WTC11 (cell line): ENCODE measurements around the gene CST9. TPM values are rescaled to one million over a fixed set of nuclear protein-coding genes. Genes with fewer than 3 reads are reported as not detected.
A peak's percentile ranks its signal among the peaks of the same experiment; 100 is the strongest.

ENCODE experiments used
- ATAC-seq: fragments of 200-7000 bp; cut with Tn5 transposase; 2 replicates; pipeline ENCODE4 v1.10.0; 2021; ENCODE audit warnings: mild to moderate bottlenecking, moderate library complexity
- CTCF ChIA-PET: fragments of 300-600 bp; sonication (Branson Sonifier 250); formaldehyde crosslinking; loops from one replicate; lab custom pipeline; 2021; ENCODE audit warnings: antibody characterized with exemption; lab: Charles Lee
- POLR2A ChIA-PET: fragments of 350-600 bp; sonication (Branson Sonifier 250); formaldehyde crosslinking; loops from one replicate; lab custom pipeline; 2021; ENCODE audit warnings: antibody characterized with exemption; lab: Charles Lee
- DNase-seq: peaks from one replicate; pipeline ENCODE4 v3.0.0; 2021; ENCODE audit warnings: low spot score
- H3K27ac Mint-ChIP-seq: 2 replicates; pipeline ENCODE4 v1.8.0; 2021; ENCODE audit warnings: mixed read lengths
- H3K27me3 Mint-ChIP-seq: 2 replicates; pipeline ENCODE4 v1.8.0; 2021; ENCODE audit warnings: low read depth, mild to moderate bottlenecking, moderate library complexity, mixed read lengths
- H3K36me3 Mint-ChIP-seq: 2 replicates; pipeline ENCODE4 v1.8.0; 2021; ENCODE audit warnings: mixed read lengths
- H3K4me1 Mint-ChIP-seq: 2 replicates; pipeline ENCODE4 v1.8.0; 2022; ENCODE audit warnings: mixed read lengths
- H3K4me3 Mint-ChIP-seq: 2 replicates; pipeline ENCODE4 v1.8.0; 2021; ENCODE audit warnings: mild to moderate bottlenecking, moderate library complexity, mixed read lengths
- H3K9me3 Mint-ChIP-seq: 2 replicates; pipeline ENCODE4 v1.8.0; 2021; ENCODE audit warnings: mixed read lengths
- EMX1 ChIP-seq: fragments of 250-450 bp; sonication (Bioruptor Pico); IDR thresholded peaks from 2 replicates; pipeline ENCODE4 v1.8.0; 2021; ENCODE audit warnings: mild to moderate bottlenecking
- GRHL2 ChIP-seq: fragments of 250-450 bp; sonication (Bioruptor Pico); IDR thresholded peaks from 2 replicates; pipeline ENCODE4 v1.8.0; 2022; ENCODE audit warnings: mild to moderate bottlenecking, moderate library complexity; ENCODE audit not compliant: insufficient replicate concordance, severe bottlenecking
- JAZF1 ChIP-seq: fragments of 250-450 bp; sonication (Bioruptor Pico); IDR thresholded peaks from 2 replicates; pipeline ENCODE4 v1.9.0; 2021; ENCODE audit warnings: moderate library complexity, mild to moderate bottlenecking, inconsistent platforms
- JUN ChIP-seq: sonication (generic); formaldehyde crosslinking; IDR thresholded peaks from 2 replicates; pipeline ENCODE4 v1.8.0; 2023; ENCODE audit warnings: mild to moderate bottlenecking, missing genetic modification reagents
- NR3C1 ChIP-seq: sonication (generic); formaldehyde crosslinking; conservative IDR thresholded peaks from 2 replicates; pipeline ENCODE4 v1.8.1; 2023; ENCODE audit warnings: low read depth, mild to moderate bottlenecking, missing genetic modification reagents
- SOX15 ChIP-seq: fragments of 250-450 bp; sonication (Bioruptor Pico); IDR thresholded peaks from 2 replicates; pipeline ENCODE4 v1.9.0; 2021; ENCODE audit warnings: mild to moderate bottlenecking
- TEAD1 ChIP-seq: sonication (generic); formaldehyde crosslinking; IDR thresholded peaks from 2 replicates; pipeline ENCODE4 v1.8.0; 2022; ENCODE audit warnings: mild to moderate bottlenecking, missing genetic modification reagents
- total RNA-seq: library from RNA; stranded (reverse); gene quantifications from 3 replicates; pipeline ENCODE4 v1.2.3, GENCODE V29; 2021
- TF ChIP-seq, protein P1 (sequence below): fragments of 200-600 bp; IDR thresholded peaks from 2 replicates; pipeline ENCODE4 v1.8.0; 2022; ENCODE audit warnings: antibody characterized with exemption
- TF ChIP-seq, protein P2 (sequence below): sonication (generic); formaldehyde crosslinking; IDR thresholded peaks from 2 replicates; pipeline ENCODE4 v1.8.0; 2022; ENCODE audit warnings: missing genetic modification reagents
- TF ChIP-seq, protein P3 (sequence below): fragments of 250-450 bp; sonication (Bioruptor Pico); IDR thresholded peaks from 2 replicates; pipeline ENCODE4 v2.1.2; 2022; ENCODE audit warnings: mild to moderate bottlenecking, moderate library complexity
- TF ChIP-seq, protein P4 (sequence below): sonication (generic); formaldehyde crosslinking; IDR thresholded peaks from 2 replicates; pipeline ENCODE4 v1.8.0; 2022; ENCODE audit warnings: mild to moderate bottlenecking, missing genetic modification reagents

CST9 gene
- total RNA-seq, 1 experiment from 2014 or later = not detected

DNA sequence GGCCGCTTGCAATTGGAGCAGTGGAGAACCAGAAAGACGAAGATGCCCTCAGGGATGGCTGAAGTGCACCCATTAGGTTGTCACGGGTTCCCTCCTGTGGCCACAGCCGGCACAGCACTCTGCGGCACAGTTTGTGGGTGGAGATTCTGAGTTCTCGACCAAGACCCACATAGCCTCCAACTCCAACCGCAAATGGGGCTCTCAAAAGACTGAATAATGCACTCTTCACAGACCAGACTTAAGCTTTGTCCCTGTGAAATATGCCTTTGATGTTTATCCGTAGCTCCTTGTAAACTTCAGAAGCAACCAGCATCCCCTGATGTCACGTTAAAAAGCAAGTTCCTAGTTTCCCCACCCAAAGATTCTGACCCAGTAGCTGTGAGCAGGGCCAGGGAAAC is 934 bp upstream of the CST9 start:
- peaks cover 29% of the 10 kb centered on the region for H3K4me1 Mint-ChIP-seq
- DNase-seq (peak; percentile 91), ATAC-seq (peak; percentile 89)
- 0 out of 2 replicates have a peak, but pooled peaks have one; percentile 38 for TF ChIP-seq TEAD1 (CRISPR knock-in tag)
- TF ChIP-seq, protein P1, sequence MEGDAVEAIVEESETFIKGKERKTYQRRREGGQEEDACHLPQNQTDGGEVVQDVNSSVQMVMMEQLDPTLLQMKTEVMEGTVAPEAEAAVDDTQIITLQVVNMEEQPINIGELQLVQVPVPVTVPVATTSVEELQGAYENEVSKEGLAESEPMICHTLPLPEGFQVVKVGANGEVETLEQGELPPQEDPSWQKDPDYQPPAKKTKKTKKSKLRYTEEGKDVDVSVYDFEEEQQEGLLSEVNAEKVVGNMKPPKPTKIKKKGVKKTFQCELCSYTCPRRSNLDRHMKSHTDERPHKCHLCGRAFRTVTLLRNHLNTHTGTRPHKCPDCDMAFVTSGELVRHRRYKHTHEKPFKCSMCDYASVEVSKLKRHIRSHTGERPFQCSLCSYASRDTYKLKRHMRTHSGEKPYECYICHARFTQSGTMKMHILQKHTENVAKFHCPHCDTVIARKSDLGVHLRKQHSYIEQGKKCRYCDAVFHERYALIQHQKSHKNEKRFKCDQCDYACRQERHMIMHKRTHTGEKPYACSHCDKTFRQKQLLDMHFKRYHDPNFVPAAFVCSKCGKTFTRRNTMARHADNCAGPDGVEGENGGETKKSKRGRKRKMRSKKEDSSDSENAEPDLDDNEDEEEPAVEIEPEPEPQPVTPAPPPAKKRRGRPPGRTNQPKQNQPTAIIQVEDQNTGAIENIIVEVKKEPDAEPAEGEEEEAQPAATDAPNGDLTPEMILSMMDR = peak; percentile 83
- TF ChIP-seq NR3C1 (CRISPR knock-in tag) = no peak
- ChIA-PET CTCF (interaction anchor here (0.7 to 4.1 kb wide), 6 partner anchors 21 to 164 kb away, joined by 3 to 56 read pairs (median 6); no protein-coding TSS in a partner anchor), POLR2A (no interaction called here)
- no peak overlapping the region for H3K27ac Mint-ChIP-seq
- H3K36me3 Mint-ChIP-seq = no peaks in the 10 kb centered on the region
- no peak overlapping the region for H3K4me3 Mint-ChIP-seq
- H3K27me3 Mint-ChIP-seq = peaks cover 26% of the 10 kb centered on the region; the same call in 1 of the 2 replicates
- H3K9me3 Mint-ChIP-seq = no peaks in the 10 kb centered on the region

DNA sequence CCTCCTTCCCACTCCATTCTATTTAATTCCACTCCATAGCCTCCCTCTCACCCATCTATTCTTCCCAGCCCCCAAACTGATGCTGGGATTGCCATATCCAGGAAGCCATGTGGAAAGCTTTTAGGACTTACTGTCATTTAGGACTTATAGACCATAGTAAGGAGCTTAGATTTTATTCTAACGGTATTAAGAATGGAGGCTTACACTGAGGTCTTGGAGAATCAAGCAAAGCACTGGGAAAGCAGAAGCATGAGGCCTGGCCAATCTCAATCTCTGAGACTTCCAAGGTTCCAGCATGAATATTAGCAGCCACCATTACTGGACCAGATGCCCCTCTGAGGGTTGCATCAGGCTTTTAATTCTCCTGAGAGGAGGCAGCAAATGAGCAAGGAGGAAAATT is 1.4 kb downstream of the CST9 start:
- H3K27me3 Mint-ChIP-seq = peaks cover 26% of the 10 kb centered on the region; the same call in 1 of the 2 replicates
- ChIA-PET POLR2A (no interaction called here), CTCF (interaction anchor here (1.7 to 2.0 kb wide), 2 partner anchors 157 to 163 kb away, joined by 6 to 7 read pairs; no protein-coding TSS in a partner anchor)
- no peaks in the 10 kb centered on the region for H3K36me3 Mint-ChIP-seq
- ATAC-seq (no peak), DNase-seq (no peak)
- peaks cover 30% of the 10 kb centered on the region for H3K4me1 Mint-ChIP-seq
- H3K4me3 Mint-ChIP-seq = no peak overlapping the region
- TF ChIP-seq, protein P2, sequence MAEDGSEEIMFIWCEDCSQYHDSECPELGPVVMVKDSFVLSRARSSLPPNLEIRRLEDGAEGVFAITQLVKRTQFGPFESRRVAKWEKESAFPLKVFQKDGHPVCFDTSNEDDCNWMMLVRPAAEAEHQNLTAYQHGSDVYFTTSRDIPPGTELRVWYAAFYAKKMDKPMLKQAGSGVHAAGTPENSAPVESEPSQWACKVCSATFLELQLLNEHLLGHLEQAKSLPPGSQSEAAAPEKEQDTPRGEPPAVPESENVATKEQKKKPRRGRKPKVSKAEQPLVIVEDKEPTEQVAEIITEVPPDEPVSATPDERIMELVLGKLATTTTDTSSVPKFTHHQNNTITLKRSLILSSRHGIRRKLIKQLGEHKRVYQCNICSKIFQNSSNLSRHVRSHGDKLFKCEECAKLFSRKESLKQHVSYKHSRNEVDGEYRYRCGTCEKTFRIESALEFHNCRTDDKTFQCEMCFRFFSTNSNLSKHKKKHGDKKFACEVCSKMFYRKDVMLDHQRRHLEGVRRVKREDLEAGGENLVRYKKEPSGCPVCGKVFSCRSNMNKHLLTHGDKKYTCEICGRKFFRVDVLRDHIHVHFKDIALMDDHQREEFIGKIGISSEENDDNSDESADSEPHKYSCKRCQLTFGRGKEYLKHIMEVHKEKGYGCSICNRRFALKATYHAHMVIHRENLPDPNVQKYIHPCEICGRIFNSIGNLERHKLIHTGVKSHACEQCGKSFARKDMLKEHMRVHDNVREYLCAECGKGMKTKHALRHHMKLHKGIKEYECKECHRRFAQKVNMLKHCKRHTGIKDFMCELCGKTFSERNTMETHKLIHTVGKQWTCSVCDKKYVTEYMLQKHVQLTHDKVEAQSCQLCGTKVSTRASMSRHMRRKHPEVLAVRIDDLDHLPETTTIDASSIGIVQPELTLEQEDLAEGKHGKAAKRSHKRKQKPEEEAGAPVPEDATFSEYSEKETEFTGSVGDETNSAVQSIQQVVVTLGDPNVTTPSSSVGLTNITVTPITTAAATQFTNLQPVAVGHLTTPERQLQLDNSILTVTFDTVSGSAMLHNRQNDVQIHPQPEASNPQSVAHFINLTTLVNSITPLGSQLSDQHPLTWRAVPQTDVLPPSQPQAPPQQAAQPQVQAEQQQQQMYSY (CRISPR knock-in tag) = no peak
- TF ChIP-seq JUN (CRISPR knock-in tag) = no peak
- TF ChIP-seq GRHL2 (CRISPR knock-in tag) = no peak
- no peak for TF ChIP-seq SOX15 (CRISPR knock-in tag)
- TF ChIP-seq, protein P1 = no peak
- TF ChIP-seq, protein P3, sequence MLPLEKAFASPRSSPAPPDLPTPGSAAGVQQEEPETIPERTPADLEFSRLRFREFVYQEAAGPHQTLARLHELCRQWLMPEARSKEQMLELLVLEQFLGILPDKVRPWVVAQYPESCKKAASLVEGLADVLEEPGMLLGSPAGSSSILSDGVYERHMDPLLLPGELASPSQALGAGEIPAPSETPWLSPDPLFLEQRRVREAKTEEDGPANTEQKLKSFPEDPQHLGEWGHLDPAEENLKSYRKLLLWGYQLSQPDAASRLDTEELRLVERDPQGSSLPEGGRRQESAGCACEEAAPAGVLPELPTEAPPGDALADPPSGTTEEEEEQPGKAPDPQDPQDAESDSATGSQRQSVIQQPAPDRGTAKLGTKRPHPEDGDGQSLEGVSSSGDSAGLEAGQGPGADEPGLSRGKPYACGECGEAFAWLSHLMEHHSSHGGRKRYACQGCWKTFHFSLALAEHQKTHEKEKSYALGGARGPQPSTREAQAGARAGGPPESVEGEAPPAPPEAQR (CRISPR knock-in tag) = no peak
- TF ChIP-seq, protein P4, sequence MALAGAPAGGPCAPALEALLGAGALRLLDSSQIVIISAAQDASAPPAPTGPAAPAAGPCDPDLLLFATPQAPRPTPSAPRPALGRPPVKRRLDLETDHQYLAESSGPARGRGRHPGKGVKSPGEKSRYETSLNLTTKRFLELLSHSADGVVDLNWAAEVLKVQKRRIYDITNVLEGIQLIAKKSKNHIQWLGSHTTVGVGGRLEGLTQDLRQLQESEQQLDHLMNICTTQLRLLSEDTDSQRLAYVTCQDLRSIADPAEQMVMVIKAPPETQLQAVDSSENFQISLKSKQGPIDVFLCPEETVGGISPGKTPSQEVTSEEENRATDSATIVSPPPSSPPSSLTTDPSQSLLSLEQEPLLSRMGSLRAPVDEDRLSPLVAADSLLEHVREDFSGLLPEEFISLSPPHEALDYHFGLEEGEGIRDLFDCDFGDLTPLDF (CRISPR knock-in tag) = no peak
- TF ChIP-seq JAZF1 (CRISPR knock-in tag) = no peak
- no peak for TF ChIP-seq EMX1 (CRISPR knock-in tag)
- H3K27ac Mint-ChIP-seq = no peak overlapping the region
- no peaks in the 10 kb centered on the region for H3K9me3 Mint-ChIP-seq
